Measurements from ENCODE around the gene KCNE3. TPM values are rescaled to one million over a fixed set of nuclear protein-coding genes. Genes with fewer than 3 reads are reported as not detected.
A peak's percentile ranks its signal among the peaks of the same experiment; 100 is the strongest.

The KCNE3 gene
- total RNA-seq, 6 donors from 2014 or later, result 14.3 to 33.3 (median 20.0) TPM

DNA sequence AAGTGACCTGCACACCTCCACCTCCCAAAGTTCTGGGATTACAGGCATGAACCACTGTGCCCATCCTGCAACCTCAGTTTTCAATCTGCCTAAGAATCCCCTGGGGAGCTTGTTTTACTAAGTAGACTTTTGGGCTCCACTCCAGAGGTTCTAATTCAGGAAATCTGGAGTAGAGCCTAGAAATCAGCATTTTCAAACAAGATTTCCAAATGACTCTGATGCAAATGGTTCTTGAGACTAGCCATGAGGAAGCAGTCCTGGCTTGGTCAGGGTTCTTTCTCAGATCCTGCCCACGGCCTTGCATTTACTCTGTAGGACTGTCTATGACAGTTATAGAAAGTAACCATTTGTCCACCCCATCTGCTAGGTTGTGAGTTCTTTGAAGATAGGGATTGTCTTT, 1.6 kb upstream of the KCNE3 start:
- Histone ChIP-seq H3K4me3 (no peak overlapping the region), H3K9me3 (no peaks in the 10 kb centered on the region), H3K27me3 (no peaks in the 10 kb centered on the region), H3K36me3 (no peaks in the 10 kb centered on the region), H3K27ac (no peak overlapping the region), H3K4me1 (peaks cover 13 to 42% (median 22%) of the 10 kb centered on the region in 4 donors)
- 50 to 60% methylated on average over 1 of the region's 1 CpG for WGBS, 2 donors
- no peak for TF ChIP-seq EP300 (IDR thresholded peaks at IDR 0.05)
- TF ChIP-seq, protein P1, sequence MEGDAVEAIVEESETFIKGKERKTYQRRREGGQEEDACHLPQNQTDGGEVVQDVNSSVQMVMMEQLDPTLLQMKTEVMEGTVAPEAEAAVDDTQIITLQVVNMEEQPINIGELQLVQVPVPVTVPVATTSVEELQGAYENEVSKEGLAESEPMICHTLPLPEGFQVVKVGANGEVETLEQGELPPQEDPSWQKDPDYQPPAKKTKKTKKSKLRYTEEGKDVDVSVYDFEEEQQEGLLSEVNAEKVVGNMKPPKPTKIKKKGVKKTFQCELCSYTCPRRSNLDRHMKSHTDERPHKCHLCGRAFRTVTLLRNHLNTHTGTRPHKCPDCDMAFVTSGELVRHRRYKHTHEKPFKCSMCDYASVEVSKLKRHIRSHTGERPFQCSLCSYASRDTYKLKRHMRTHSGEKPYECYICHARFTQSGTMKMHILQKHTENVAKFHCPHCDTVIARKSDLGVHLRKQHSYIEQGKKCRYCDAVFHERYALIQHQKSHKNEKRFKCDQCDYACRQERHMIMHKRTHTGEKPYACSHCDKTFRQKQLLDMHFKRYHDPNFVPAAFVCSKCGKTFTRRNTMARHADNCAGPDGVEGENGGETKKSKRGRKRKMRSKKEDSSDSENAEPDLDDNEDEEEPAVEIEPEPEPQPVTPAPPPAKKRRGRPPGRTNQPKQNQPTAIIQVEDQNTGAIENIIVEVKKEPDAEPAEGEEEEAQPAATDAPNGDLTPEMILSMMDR (IDR thresholded peaks at IDR 0.05), result no peak
- no peak for TF ChIP-seq POLR2A (IDR thresholded peaks at IDR 0.05)
- no peak for TF ChIP-seq POLR2AphosphoS5 (IDR thresholded peaks at IDR 0.05)
- DNase-seq (no peak), ATAC-seq (ENCODE audit: low FRiP score in 2 of 2) (no peak)

DNA sequence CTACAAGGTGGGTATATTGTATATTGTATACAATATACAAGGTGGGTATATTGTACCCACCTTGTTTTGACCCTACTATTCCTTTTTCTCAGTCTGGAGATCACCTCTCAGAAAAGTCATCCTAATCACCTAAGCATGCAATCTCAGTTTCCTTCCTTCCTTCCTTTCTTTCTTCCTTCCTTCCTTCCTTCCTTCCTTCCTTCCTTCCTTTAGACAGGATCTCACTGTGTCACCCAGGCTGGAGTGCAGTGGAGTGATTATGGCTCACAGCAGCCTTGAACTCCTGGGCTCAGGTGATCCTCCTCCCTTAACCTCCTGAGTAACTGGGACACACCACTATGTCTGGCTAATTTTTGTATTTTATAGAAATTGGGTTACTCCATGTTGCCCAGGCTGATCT, 1.2 kb upstream of the KCNE3 start:
- no peaks in the 10 kb centered on the region for H3K36me3 ChIP-seq
- H3K27me3 ChIP-seq, result no peaks in the 10 kb centered on the region
- ATAC-seq (ENCODE audit: low FRiP score in 2 of 2) (no peak), DNase-seq (no peak)
- H3K9me3 ChIP-seq, result no peaks in the 10 kb centered on the region
- no peak overlapping the region for H3K4me3 ChIP-seq
- TF ChIP-seq, protein P1 (IDR thresholded peaks at IDR 0.05), result no peak
- TF ChIP-seq EP300 (IDR thresholded peaks at IDR 0.05) (no peak), POLR2AphosphoS5 (IDR thresholded peaks at IDR 0.05) (no peak), POLR2A (IDR thresholded peaks at IDR 0.05) (no peak)
- H3K4me1 ChIP-seq, result peaks cover 13 to 42% (median 22%) of the 10 kb centered on the region in 4 donors
- no peak overlapping the region for H3K27ac ChIP-seq

DNA sequence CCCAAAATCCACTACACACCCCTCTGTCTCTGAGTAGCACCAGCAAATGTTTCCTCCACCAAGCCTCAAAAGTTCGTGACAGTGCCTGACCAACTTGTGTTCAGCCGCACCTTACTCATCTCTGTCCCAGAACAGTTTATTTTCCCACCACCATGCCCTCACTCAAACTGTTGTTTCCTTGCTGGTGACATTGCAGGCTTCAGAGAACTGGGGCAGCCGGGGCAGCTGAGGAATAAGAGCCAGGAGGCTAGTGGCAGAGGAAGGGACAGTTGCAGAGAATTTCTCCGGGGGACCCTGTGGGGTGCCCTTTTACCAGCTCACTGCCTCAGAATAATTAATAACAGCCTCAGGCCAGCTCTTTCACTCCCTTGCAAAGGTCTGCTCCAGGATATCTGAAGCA, 709 bp upstream of the KCNE3 start:
- 71 to 88% methylated on average over 4 of the region's 4 CpGs for WGBS, 2 donors
- Histone ChIP-seq H3K4me3 (peak overlapping the region in 1 of 4 donors; percentile 67), H3K27me3 (no peaks in the 10 kb centered on the region), H3K27ac (peak overlapping the region in 2 of 4 donors; percentile 86), H3K36me3 (no peaks in the 10 kb centered on the region), H3K9me3 (no peaks in the 10 kb centered on the region), H3K4me1 (peaks cover 13 to 42% (median 22%) of the 10 kb centered on the region in 4 donors)
- TF ChIP-seq POLR2AphosphoS5 (IDR thresholded peaks at IDR 0.05) (no peak), POLR2A (IDR thresholded peaks at IDR 0.05) (no peak), EP300 (IDR thresholded peaks at IDR 0.05) (no peak)
- TF ChIP-seq, protein P1 (IDR thresholded peaks at IDR 0.05), result no peak
- DNase-seq (no peak), ATAC-seq (ENCODE audit: low FRiP score in 2 of 2) (no peak)

DNA sequence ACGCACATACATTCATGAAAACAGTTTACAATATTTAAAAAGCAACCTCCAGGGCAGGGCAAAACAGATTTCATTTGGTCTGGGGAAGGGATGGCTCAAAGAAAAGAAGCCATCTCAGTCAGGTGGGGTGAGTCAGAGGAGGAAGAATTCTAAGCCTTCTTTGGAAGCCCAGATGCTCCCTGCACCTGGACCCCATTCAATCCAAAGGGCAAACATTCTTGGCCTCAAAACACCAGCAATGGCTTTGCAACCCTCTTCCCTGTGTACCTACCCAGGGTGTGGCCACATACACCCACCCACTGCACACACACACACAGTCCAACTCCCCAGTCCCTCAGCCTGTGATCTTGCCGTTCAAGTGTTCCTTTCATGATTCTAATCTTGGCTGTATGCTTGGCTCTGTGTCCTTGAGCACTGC, 2.0 kb downstream of the KCNE3 start:
- TF ChIP-seq POLR2A (IDR thresholded peaks at IDR 0.05) (no peak), POLR2AphosphoS5 (IDR thresholded peaks at IDR 0.05) (no peak), EP300 (IDR thresholded peaks at IDR 0.05) (no peak)
- TF ChIP-seq, protein P1 (IDR thresholded peaks at IDR 0.05), result no peak
- H3K27ac ChIP-seq, result no peak overlapping the region
- 46 to 63% methylated on average over 2 of the region's 2 CpGs for WGBS, 2 donors
- no peak for DNase-seq
- ATAC-seq (ENCODE audit: low FRiP score in 2 of 2), result no peak
- H3K4me3 ChIP-seq, result no peak overlapping the region
- no peaks in the 10 kb centered on the region for H3K27me3 ChIP-seq
- H3K36me3 ChIP-seq, result no peaks in the 10 kb centered on the region
- peaks cover 19 to 51% (median 37%) of the 10 kb centered on the region in 4 donors for H3K4me1 ChIP-seq
- no peaks in the 10 kb centered on the region for H3K9me3 ChIP-seq

DNA sequence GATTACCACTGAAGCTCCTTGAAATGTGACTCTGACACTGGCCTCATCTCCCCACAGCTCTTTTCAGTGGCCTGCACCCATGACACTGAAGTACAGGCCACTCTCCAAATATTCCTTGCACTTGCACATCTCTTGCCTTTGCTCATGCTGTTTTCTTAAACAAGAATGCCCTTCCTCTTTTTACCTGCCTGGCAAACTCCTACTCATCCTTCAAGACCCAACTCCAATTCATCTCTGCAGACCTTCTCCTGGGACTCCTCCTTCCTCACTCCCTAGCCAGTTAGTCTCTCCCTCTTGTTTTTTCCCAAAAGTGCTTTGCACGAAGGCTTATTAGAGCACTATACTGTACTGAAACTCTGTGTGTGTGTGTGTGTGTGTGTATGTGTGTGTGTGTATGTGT, 2.6 kb downstream of the KCNE3 start:
- Histone ChIP-seq H3K4me1 (peaks cover 19 to 56% (median 41%) of the 10 kb centered on the region in 4 donors), H3K4me3 (no peak overlapping the region), H3K9me3 (no peaks in the 10 kb centered on the region), H3K27me3 (no peaks in the 10 kb centered on the region), H3K36me3 (no peaks in the 10 kb centered on the region), H3K27ac (no peak overlapping the region)
- ATAC-seq (ENCODE audit: low FRiP score in 2 of 2) (no peak), DNase-seq (no peak)
- 80 to 88% methylated on average over 1 of the region's 1 CpG for WGBS, 2 donors
- TF ChIP-seq POLR2AphosphoS5 (IDR thresholded peaks at IDR 0.05) (no peak), EP300 (IDR thresholded peaks at IDR 0.05) (no peak), POLR2A (IDR thresholded peaks at IDR 0.05) (no peak)
- TF ChIP-seq, protein P1 (IDR thresholded peaks at IDR 0.05), result no peak
